Mesodermal cell (in vitro differentiated cells): ENCODE data around the gene ANKRD17.
A peak's percentile ranks its signal among the peaks of the same experiment; 100 is the strongest.
"Not testable (repeated sequence)": the region's sequence is repeated elsewhere in the genome, so short reads cannot be mapped to it uniquely, and the experiment has no call there.

Experiments
- H3K27ac ChIP-seq: 2 replicates; pipeline ENCODE4 v1.7.0; 2013; ENCODE audit warnings: mild to moderate bottlenecking, low read depth, low read length, moderate library complexity; ENCODE audit not compliant: severe bottlenecking
- H3K36me3 ChIP-seq: 2 replicates; pipeline ENCODE4 v1.7.1; 2013; ENCODE audit warnings: mild to moderate bottlenecking, low read length, moderate library complexity; ENCODE audit not compliant: control insufficient read depth, insufficient read depth
- H3K4me1 ChIP-seq: one replicate; pipeline ENCODE4 v1.7.1; 2013; ENCODE audit warnings: mild to moderate bottlenecking, low read length; ENCODE audit not compliant: insufficient read depth, control insufficient read depth, poor library complexity, severe bottlenecking
- H3K4me3 ChIP-seq: 2 replicates; pipeline ENCODE4 v1.7.0; 2013; ENCODE audit warnings: low read length, control low read depth, mild to moderate bottlenecking; ENCODE audit not compliant: insufficient read depth, poor library complexity, severe bottlenecking; ENCODE audit errors: extremely low read depth
- H3K9me3 ChIP-seq: 2 replicates; pipeline ENCODE4 v1.7.1; 2013; ENCODE audit warnings: mild to moderate bottlenecking, low read length, moderate library complexity; ENCODE audit not compliant: control insufficient read depth
- WGBS, 2 experiments: methylation state at CpG; one replicate each; pipeline ENCODE4 v1.1.5; 2013; ENCODE audit warnings: missing lambda C conversion rate in 2 of 2; ENCODE audit not compliant: insufficient coverage in 2 of 2; 5-methylcytosine and 5-hydroxymethylcytosine counted together

The ANKRD17 gene

DNA sequence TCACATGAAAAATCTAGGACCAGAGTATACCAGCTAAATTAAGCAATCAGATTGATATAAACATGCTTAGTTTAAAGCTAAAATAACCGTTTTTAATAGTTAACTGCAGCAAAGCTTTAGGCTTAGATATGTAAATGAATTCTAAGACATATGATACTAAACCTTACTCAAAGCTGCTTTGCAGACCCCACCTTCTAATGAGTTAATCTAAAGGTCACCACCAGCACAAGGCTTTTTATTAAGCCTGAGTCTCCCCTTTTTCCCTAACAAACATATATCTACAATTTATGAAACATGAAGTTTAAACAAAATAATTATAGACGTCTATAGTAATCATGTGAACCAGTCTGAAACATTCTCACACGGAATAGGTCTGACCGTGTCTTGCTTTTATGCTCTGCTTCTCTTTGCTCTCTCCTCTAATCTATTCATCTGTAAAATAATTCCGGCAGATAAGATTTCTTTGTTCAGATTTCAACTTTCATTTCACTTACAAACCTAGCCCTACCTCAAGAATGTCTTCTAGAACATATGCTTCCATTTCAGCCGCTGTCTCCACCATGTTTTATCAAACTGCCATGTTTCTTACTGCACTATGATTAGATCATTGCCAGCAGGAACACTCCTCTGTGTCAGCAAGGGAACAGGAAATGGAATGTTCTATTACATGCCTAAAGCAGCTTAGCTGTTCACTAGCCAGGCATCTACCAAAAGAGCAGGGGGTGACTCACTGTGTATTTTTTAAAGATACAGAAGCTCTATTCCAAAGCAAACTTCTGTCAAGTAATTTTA is 35.9 kb downstream of the ANKRD17 start:
- Histone ChIP-seq H3K27ac (peak overlapping the region; percentile 81), H3K4me1 (peaks cover 6% of the 10 kb centered on the region), H3K4me3 (peak overlapping the region; percentile 46), H3K9me3 (no peaks in the 10 kb centered on the region), H3K36me3 (peaks cover 3% of the 10 kb centered on the region)
- WGBS, 2 experiments: 24 to 44% methylated on average over 3 to 4 of the region's 6 CpGs

DNA sequence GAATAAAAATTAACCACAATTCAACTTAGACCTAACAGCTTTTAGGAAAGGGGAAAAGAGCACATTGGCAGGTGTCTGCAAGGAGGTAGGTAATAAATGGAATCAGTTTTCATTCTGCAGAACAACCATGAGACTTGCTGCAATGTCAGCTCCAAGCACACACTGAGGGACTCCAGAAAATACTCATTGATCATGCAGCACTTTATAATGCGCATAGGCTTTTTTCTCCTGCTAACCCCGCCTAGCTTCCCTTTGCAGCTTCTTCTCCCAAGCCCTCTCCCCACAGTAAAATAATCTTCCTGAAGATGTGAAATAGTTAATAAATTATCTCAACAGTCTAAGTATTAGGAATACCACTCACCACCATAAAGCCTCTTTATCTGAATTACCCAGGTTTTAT is 36.9 kb downstream of the ANKRD17 start:
- Histone ChIP-seq H3K36me3 (peaks cover 3% of the 10 kb centered on the region), H3K9me3 (no peaks in the 10 kb centered on the region), H3K27ac (no peak overlapping the region), H3K4me1 (peaks cover 6% of the 10 kb centered on the region), H3K4me3 (no peak overlapping the region)
- WGBS, 2 experiments: no CpG with 5 or more reads among the region's 2 CpGs

DNA sequence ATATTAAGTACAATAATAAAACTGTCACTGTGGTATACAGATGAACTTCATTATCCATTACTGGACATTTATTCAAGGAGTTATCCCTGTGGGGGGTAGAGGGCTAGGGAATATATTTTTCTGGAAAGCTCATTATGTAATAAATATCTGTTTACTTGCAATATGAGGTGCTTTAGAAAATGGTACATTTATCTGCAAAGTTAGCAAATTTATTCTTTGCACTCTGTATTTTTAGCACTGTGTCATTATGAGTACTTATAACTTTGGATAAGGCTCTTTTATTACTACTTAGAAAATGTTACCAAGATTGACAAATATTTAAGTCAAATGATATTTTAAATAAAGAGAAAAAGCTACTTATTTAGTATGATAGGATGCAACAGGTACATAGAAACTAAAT is 37.8 kb downstream of the ANKRD17 start:
- H3K36me3 ChIP-seq: no peaks in the 10 kb centered on the region
- H3K9me3 ChIP-seq: no peaks in the 10 kb centered on the region
- H3K4me1 ChIP-seq: peaks cover 6% of the 10 kb centered on the region
- no peak overlapping the region for H3K4me3 ChIP-seq
- H3K27ac ChIP-seq: no peak overlapping the region

DNA sequence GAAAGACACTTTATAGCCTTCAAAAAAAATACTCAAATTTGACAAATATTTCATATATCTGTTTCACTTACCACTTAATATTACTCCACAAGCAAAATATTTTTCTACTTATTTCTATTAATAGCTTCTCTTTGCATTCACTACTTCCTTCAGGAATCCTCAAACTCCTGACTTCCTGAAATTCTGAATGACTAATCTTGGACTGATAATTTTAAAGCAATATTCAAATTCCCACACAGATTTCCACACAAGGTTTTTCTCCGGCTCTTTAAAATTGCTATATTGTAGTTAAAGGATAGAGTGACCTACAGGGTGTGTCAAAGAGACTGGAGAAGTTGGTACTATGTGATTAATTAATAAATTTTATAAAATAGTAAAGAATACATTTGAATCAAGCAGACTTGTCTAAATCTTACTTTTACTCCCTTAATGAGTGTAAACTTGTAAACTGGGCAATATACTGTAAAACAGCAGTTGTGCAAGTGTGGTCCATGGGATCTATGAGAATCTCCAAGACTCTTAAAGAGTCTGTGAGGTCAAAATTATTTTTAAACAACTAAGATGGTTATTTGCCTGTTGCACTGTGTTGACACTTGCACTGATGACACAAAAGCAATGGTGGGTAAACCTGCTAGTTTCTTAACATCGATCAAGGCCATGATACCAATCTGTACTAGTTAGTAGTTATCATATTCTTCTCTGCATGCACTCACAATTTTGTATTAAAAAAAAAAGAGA is 44.5 kb downstream of the ANKRD17 start:
- Histone ChIP-seq H3K36me3 (peaks cover 4% of the 10 kb centered on the region), H3K27ac (no peak overlapping the region), H3K4me3 (no peak overlapping the region), H3K9me3 (no peaks in the 10 kb centered on the region), H3K4me1 (no peaks in the 10 kb centered on the region)
- no CpG with 5 or more reads among the region's 2 CpGs for WGBS, 2 experiments

DNA sequence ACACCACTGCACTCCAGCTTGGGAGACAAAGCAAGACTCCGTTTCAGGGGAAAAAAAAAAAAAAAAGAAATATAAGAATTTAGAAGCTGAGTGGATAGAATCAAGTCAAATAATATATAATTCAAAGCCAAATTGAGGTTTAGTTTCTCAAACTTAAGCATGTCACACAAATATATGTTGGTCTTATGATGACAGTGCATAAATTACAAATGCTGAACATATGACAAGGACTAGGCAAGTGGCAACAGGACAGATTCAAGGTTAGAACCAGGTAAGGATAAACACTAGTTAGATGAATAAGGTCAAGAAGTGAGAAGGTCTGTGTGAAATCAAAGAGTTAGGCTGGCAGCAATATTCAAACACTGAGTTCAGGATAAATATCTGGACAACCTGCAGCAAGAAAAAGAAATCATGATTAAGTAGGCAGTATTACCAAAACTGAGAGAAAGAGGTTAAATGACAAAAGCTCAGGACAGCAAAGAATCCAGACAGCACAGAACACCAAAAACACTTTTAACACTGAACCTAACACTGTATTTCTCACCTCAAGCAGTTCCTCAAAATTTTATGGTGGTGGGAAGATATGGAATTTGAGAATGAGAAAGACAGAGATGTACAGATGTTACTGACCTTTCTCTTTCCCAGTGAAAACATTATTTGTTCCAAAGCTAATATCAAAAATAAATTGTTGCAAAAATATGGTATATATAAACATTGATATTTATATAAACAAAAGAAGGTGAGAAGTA is 45.4 kb downstream of the ANKRD17 start:
- Histone ChIP-seq H3K4me1 (no peaks in the 10 kb centered on the region), H3K4me3 (no peak overlapping the region), H3K27ac (no peak overlapping the region), H3K9me3 (no peaks in the 10 kb centered on the region), H3K36me3 (peaks cover 7% of the 10 kb centered on the region)
- no CpG with 5 or more reads among the region's 1 CpG for WGBS, 2 experiments

DNA sequence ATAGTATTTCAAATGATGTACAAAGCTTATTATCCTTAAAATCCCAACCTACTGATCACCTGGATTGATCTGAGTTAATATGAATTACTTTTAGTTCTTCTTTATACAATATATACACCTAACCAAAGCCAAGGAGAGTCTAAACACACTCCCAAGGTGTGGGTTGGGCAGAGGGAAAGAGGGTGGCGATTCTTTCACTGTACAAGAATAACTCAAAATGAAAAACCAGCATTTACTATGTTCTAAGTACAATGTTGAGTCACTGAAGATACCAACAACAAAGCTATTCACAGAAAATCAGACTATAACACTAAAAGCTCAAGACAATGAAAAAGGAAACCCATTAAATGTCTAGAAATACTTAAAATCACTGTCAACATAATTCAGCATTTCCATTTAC is 46.6 kb downstream of the ANKRD17 start:
- Histone ChIP-seq H3K36me3 (peaks cover 7% of the 10 kb centered on the region), H3K9me3 (no peaks in the 10 kb centered on the region), H3K4me1 (no peaks in the 10 kb centered on the region), H3K4me3 (no peak overlapping the region), H3K27ac (no peak overlapping the region)
- no CpG with 5 or more reads among the region's 1 CpG for WGBS, 2 experiments

DNA sequence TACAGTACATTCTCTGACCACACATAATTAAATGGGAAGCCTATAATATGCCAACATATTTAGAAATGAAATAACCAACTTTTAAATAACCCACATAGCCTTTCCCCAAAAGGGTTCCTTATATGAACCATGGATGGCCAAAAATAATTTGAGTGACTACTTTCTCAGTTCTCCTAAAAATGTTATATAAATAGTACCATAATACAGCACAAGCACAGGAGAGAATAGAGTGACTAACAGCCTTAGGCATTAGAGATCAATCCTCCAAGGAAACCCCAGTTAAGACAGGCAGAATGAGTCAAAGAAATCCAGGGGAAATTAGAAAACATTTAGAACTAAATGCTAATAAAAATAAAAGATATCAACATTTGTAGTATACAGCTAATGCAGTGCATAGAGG is 50.2 kb downstream of the ANKRD17 start:
- H3K4me1 ChIP-seq: no peaks in the 10 kb centered on the region
- H3K4me3 ChIP-seq: no peak overlapping the region
- H3K27ac ChIP-seq: no peak overlapping the region
- H3K9me3 ChIP-seq: no peaks in the 10 kb centered on the region
- peaks cover 15% of the 10 kb centered on the region for H3K36me3 ChIP-seq

DNA sequence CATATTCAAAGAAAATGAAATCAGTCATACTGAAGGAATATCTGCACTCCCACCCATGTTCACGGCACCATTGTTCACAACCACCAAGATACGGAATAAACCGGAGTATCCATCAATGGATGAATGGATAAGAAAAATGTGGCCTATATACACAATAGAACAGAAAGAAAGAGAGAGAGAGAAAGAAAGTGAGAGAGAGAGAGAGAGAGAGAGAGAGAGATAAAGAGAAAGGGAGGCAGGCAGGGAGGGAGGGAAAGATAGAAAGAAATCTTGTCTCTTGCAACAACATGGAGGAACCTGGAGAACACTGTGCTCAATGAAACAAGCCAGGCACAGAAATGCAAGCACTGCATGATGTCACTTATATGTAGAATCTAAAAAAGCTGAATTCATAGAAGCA is 52.4 kb downstream of the ANKRD17 start:
- no peak overlapping the region for H3K4me3 ChIP-seq
- H3K36me3 ChIP-seq: peaks cover 11% of the 10 kb centered on the region
- H3K4me1 ChIP-seq: no peaks in the 10 kb centered on the region
- WGBS, 2 experiments: no CpG with 5 or more reads among the region's 3 CpGs
- no peaks in the 10 kb centered on the region for H3K9me3 ChIP-seq
- H3K27ac ChIP-seq: no peak overlapping the region

DNA sequence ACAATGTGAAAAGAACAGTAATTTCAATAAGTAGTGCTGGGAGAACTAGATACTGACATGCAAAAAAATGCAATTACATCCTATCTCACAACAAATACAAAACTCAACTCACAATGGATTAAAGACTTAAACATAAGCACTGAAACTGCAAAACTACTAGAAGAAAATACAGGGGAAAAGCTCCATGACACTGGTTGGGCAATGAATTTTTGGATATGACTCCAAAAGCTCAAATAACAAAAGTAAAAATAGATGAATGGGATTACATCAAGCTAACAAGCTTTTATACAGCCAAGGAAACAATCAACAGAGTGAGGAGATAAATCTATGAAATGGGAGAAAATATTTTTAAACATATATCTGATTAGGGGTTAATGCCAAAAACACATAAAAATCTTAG is 53.1 kb downstream of the ANKRD17 start:
- Histone ChIP-seq H3K36me3 (peaks cover 11% of the 10 kb centered on the region), H3K4me3 (no peak overlapping the region), H3K4me1 (no peaks in the 10 kb centered on the region), H3K9me3 (no peaks in the 10 kb centered on the region), H3K27ac (no peak overlapping the region)

DNA sequence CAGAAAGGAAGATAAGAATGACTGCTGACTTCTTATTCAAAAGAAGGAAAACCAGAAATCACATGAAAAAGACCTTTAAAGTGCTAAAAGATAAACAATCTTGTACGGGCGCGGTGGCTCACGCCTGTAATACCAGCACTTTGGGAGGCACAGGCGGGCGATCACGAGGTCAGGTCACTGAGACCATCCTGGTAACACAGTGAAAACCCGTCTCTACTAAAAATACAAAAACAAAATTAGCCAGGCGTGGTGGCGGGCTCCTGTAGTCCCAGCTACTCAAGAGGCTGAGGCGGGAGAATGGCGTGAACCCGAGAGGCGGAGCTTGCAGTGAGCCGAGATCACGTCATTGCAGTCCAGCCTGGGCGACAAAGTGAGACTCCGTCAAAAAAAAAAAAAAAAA is 54.6 kb downstream of the ANKRD17 start:
- H3K36me3 ChIP-seq: peaks cover 11% of the 10 kb centered on the region
- 92 to 98% methylated on average over 9 to 13 of the region's 18 CpGs for WGBS, 2 experiments
- not testable (repeated sequence) for H3K4me3 ChIP-seq, H3K9me3 ChIP-seq, H3K4me1 ChIP-seq, H3K27ac ChIP-seq

DNA sequence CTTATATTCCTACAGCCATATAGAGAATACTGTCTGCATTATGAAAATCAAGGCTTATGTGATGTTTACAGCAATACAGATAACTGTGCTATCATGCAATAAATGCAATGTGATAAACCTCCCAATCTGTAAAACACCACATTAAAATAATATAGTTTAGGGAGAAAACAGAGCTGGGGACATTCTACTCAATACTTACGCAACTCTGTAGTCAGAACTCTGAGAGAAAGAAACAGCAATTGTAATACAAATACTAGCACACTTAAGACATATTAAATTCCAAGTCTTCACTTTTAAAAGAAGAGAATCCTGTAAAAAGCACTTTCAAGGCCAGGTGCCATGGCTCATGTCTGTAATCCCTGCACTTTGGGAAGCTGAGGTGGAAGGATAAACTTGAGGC is 61.4 kb downstream of the ANKRD17 start:
- no peaks in the 10 kb centered on the region for H3K4me1 ChIP-seq
- no peak overlapping the region for H3K4me3 ChIP-seq
- WGBS, 2 experiments: no CpG with 5 or more reads among the region's 1 CpG
- no peaks in the 10 kb centered on the region for H3K9me3 ChIP-seq
- no peak overlapping the region for H3K27ac ChIP-seq
- H3K36me3 ChIP-seq: peaks cover 5% of the 10 kb centered on the region
